ENCODE measurements around the gene GCK. TPM values are rescaled to one million over a fixed set of nuclear protein-coding genes. Genes with fewer than 3 reads are reported as not detected.

GCK gene
- total RNA-seq, 1 donor from 2014 or later = 1.7 TPM

- Histone ChIP-seq H3K36me3 (no peaks in the 10 kb centered on the region), H3K4me3 (no peak overlapping the region), H3K27me3 (peaks cover 3% of the 10 kb centered on the region), H3K9me3 (no peaks in the 10 kb centered on the region), H3K4me1 (no peaks in the 10 kb centered on the region), H3K27ac (no peak overlapping the region)
- DNase-seq (ENCODE audit: extremely low spot score in 2 of 2) = no peak
- TF ChIP-seq POLR2AphosphoS5 (IDR thresholded peaks at IDR 0.05; ENCODE audit: insufficient read depth in 1 of 2, low read depth in 1 of 2) (no peak), CTCF (IDR thresholded peaks at IDR 0.05) (no peak), POLR2A (IDR thresholded peaks at IDR 0.05) (no peak)
- intact Hi-C loops (cut with DNase I) = no loop called here
Observed at GRCh38 chr7:44231088-44231487, 41.8 kb upstream of the GCK start.

GRCh38 chr7:44230286-44230685 is 41.0 kb upstream of the GCK start:
- intact Hi-C loops (cut with DNase I) = no loop called here
- Histone ChIP-seq H3K27ac (no peak overlapping the region), H3K36me3 (no peaks in the 10 kb centered on the region), H3K4me1 (no peaks in the 10 kb centered on the region), H3K4me3 (no peak overlapping the region), H3K9me3 (no peaks in the 10 kb centered on the region), H3K27me3 (peaks cover 5% of the 10 kb centered on the region)
- no peak for DNase-seq (ENCODE audit: extremely low spot score in 2 of 2)
- TF ChIP-seq POLR2A (IDR thresholded peaks at IDR 0.05) (no peak), CTCF (IDR thresholded peaks at IDR 0.05) (no peak), POLR2AphosphoS5 (IDR thresholded peaks at IDR 0.05; ENCODE audit: insufficient read depth in 1 of 2, low read depth in 1 of 2) (no peak)

- no peaks in the 10 kb centered on the region for H3K36me3 ChIP-seq
- TF ChIP-seq POLR2A (IDR thresholded peaks at IDR 0.05) = no peak
- DNase-seq (ENCODE audit: extremely low spot score in 2 of 2) = no peak
- H3K4me3 ChIP-seq = no peak overlapping the region
- H3K27me3 ChIP-seq = peaks cover 5% of the 10 kb centered on the region
- H3K4me1 ChIP-seq = no peaks in the 10 kb centered on the region
- H3K27ac ChIP-seq = no peak overlapping the region
- no peaks in the 10 kb centered on the region for H3K9me3 ChIP-seq
- intact Hi-C loops (cut with DNase I) = no loop called here
Observed at GRCh38 chr7:44229546-44230105, 40.4 kb upstream of the GCK start.

GRCh38 chr7:44228571-44229350 is 39.5 kb upstream of the GCK start:
- no peak overlapping the region for H3K4me3 ChIP-seq
- H3K27ac ChIP-seq = no peak overlapping the region
- H3K36me3 ChIP-seq = no peaks in the 10 kb centered on the region
- DNase-seq (ENCODE audit: extremely low spot score in 2 of 2) = no peak
- H3K4me1 ChIP-seq = no peaks in the 10 kb centered on the region
- no peaks in the 10 kb centered on the region for H3K9me3 ChIP-seq
- TF ChIP-seq CTCF (IDR thresholded peaks at IDR 0.05) (no peak), POLR2AphosphoS5 (IDR thresholded peaks at IDR 0.05; ENCODE audit: insufficient read depth in 1 of 2, low read depth in 1 of 2) (no peak)
- intact Hi-C loops (cut with DNase I) = no loop called here
- peaks cover 5% of the 10 kb centered on the region for H3K27me3 ChIP-seq

- no peak overlapping the region for H3K4me3 ChIP-seq
- TF ChIP-seq POLR2AphosphoS5 (IDR thresholded peaks at IDR 0.05; ENCODE audit: insufficient read depth in 1 of 2, low read depth in 1 of 2) = no peak
- TF ChIP-seq POLR2A (IDR thresholded peaks at IDR 0.05) = no peak
- TF ChIP-seq CTCF (IDR thresholded peaks at IDR 0.05) = no peak
- intact Hi-C loops (cut with DNase I) = no loop called here
- H3K27me3 ChIP-seq = peaks cover 5% of the 10 kb centered on the region
- no peaks in the 10 kb centered on the region for H3K9me3 ChIP-seq
- H3K27ac ChIP-seq = no peak overlapping the region
- no peaks in the 10 kb centered on the region for H3K4me1 ChIP-seq
- H3K36me3 ChIP-seq = no peaks in the 10 kb centered on the region
- no peak for DNase-seq (ENCODE audit: extremely low spot score in 2 of 2)
Observed at GRCh38 chr7:44227911-44228310, 38.7 kb upstream of the GCK start.

All from vagina (tissue), 2 donors.